RPMI7951 (cell line): ENCODE results near the gene FTO. TPM values are rescaled to one million over a fixed set of nuclear protein-coding genes. Genes with fewer than 3 reads are reported as not detected.

Source experiments
- DNase-seq: peaks from one replicate; pipeline ENCODE4 v3.0.0-alpha.2; 2012; ENCODE audit warnings: low read depth
- total RNA-seq: library from RNA; depleted of rRNA; stranded (reverse); fragments of >200 nt; shearing (Covaris generic); gene quantifications from 2 replicates; pipeline ENCODE4 v1.2.3, GENCODE V29; 2014

Gene FTO
- total RNA-seq, 1 experiment from 2014 or later = 90.0 TPM

- DNase-seq = no peak
Measured at GRCh38 chr16:54121539-54122295, 417.8 kb downstream of the FTO start.

GRCh38 chr16:54123766-54124165, 419.8 kb downstream of the FTO start:
- no peak for DNase-seq

DNA sequence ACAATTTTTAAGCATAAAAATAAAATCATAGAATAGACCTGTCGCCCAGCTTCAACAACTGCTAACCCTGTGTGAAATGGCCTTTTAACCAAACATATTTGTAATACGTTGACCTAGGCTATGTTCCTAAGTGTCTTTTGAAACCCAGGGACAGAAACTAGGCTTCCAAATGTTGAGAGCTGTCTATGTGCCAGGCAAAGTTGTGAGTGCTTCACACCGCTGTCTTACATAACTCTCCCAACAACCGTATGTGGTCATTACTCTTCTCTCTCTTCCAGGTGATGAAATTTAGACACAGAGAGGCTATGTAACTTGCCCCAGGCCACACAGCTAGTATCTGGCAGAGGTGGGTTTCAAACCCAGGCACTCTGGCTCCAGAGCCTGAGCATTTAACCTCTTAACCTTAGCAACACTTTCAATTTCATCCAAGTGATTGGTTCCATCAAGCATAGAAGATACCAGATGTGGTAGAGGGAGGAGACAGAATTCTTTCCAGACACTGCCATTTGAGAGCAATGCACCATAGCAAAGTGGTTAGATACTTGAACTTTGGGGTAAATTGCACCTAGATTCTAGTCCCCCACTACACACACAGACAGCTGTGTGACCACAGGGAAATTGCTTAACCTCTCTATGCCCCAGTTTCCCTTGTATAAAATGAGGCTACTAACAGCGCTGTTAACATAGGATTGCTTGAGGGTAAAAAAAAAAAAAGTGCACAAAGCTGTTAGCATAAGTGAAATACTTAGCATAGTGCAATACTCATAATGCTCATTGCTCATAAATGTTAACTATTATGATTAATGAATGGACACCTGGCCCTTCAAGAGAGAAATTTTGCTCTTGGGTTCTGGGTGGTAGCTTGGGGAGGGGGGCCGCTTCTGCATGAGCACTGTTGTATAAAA, 422.0 kb downstream of the FTO start:
- DNase-seq = no peak

GRCh38 chr16:54126907-54127306, 423.0 kb downstream of the FTO start:
- no peak for DNase-seq

- DNase-seq = no peak
Measured at GRCh38 chr16:54128629-54129234, 424.8 kb downstream of the FTO start.

GRCh38 chr16:54129810-54130209, 425.9 kb downstream of the FTO start:
- no peak for DNase-seq

DNA sequence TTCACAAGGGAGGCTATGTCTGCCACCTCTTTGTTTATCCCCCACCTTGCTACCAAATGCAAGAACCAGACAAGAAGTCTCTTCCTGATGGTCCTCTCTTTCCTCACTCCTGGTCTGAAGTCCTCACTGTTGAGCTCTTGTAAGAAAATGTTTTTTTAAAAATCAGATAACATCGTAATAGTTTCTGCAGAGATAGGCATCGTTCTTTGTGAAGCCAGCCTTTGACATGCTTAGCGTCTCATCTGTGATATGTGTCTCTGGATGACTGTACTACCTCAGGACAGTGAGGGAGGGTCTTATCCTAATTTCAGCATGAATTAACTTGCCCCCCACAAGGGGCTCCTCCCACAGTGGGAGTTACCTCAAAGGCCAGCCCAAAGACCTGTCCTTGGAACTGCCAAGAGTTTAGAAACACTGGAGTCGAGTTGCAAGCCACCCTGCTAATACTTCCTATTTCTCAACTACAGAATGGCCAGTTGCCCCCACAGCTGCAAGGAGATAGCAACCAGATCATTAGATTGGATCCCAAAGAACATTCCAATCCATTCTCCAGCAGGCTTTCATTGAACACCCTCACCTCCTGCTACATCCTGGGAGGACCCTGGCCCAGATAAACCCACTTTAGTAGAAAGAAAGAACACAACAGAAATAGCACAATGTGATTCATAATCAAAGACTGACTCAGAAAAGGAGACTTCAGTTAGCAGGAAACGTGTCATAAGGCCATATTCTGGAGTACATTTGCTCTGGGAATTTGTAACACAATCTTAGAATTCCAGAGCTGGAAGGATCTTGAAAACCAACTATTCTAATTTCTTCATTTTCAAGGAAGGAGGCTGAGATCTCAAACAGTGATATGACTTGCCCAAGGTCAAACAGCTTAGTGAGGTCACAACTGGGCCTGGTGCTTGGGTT, 431.7 kb downstream of the FTO start:
- peak; percentile 48 for DNase-seq

GRCh38 chr16:54136276-54136625, 432.3 kb downstream of the FTO start:
- DNase-seq = peak; percentile 40

GRCh38 chr16:54140057-54140787, 436.3 kb downstream of the FTO start:
- DNase-seq = no peak

DNA sequence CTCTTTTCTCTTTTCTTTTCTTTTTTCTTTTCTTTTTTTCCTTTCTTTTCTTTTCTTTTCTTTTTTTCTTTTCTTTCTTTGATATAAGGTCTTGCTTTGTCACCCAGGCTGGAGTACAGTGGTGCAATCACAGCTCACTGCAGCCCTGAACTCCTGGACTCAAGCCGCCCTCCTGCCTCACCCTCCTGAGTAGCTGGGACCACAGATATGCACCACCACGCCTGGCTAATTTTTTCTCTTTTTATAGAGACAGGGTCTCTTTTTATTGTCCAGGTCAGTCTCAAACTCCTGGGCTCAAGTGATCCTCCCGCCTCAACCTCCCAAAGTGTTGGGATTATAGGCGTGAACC, 436.8 kb downstream of the FTO start:
- DNase-seq = no peak

GRCh38 chr16:54142787-54143186, 438.8 kb downstream of the FTO start:
- no peak for DNase-seq

- no peak for DNase-seq
Measured at GRCh38 chr16:54143410-54143809, 439.5 kb downstream of the FTO start.

DNA sequence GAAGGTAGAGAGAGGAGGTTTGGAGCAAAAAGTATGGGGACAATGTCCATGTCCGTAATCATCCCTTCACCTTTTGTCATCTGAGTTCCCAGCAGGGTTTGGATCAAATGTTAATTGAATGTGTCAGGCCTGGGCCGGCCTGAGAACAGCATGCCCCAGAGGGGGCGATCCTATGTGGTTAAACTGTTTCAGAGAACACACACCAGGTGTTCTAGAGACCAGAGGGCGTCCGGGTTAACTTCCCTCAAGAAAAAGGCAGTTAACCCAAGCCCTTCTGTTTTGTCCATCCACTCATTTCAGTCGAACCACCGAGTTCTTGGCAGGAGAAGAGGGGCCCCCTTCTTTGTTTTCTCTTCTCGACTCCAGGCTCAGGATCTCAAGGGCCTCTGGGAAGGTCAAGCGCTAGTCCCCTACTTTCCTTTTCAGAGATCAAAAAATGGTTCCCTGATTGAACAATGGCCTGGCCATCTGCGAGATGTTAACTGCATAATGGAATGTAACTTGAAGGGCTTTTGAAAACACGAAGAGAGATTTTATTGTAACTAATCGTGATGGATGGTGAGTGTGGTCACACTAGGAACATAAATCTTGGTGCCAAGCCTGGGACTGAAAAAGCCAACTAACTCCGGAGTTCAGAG, 440.1 kb downstream of the FTO start:
- DNase-seq = no peak

- no peak for DNase-seq
Measured at GRCh38 chr16:54144572-54144947, 440.6 kb downstream of the FTO start.

- no peak for DNase-seq
Measured at GRCh38 chr16:54145881-54146280, 441.9 kb downstream of the FTO start.

GRCh38 chr16:54148974-54149373, 445.0 kb downstream of the FTO start:
- no peak for DNase-seq

DNA sequence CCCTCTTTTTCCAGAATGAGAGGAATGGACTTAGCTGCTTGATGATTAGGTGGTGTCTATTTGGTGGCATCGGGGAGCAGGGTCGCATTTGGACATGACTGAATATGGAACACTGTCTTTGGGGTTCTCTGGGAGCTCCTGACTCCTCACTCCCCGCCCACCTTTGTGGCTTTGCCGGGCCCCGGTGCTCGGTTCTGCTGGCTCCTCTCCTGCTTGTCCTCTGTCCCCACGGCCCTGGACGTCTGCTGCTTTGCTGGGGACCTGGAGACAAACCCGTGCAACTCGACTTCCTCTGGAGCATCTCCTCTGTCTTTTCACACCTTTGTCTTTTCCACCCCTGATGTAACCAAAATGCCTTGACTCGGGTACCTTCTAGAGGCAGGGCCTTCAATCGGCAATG, 446.9 kb downstream of the FTO start:
- no peak for DNase-seq

DNA sequence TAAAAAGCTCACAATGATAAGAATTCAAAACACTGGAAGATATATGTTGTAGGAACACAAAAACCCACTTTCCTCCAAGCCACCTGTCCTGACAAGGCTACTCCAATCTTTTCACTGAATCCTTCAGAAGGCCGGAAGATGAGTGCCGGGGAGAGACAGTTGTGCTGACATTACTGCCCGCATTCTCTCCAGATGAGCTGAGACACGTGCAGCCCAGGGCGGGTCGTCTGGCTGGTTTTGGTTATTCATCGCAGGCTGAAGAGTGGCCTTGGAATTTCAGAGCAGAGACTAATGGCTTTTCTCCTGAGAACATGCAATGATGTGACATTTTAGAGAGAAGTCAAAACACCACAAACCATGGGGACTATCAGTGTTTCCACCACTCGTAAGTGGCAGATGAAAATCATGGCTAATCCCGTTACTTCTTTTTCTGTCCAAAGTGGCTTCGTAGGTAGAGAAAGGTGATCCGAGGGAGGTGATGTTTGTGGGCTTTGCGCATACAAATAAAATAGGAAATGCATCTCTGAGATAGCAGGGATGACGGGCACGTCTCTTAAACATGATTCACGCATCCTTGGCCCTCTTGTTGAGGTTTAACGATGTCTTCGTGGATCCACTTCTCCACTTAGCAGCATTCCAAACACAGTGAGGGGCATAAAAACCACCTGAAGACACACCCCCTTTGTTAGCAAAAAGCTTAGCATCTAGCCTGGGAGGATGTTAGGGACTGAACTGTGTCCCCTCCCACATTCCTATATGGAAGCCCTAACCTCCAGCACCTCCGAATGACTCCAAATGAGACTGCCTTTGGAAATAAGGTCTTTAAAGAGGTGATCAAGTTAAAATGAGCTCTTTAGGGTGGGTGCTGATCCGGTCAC, 448.6 kb downstream of the FTO start:
- no peak for DNase-seq

GRCh38 chr16:54153240-54153934, 449.4 kb downstream of the FTO start:
- no peak for DNase-seq
